ENCODE data around the gene SEMA7A. TPM values are rescaled to one million over a fixed set of nuclear protein-coding genes. Genes with fewer than 3 reads are reported as not detected.

The SEMA7A gene
- total and polyA plus RNA-seq, 2 of the 4 experiments (the other 2 are of a cell fraction) = 30.5 to 87.3 TPM

DNA sequence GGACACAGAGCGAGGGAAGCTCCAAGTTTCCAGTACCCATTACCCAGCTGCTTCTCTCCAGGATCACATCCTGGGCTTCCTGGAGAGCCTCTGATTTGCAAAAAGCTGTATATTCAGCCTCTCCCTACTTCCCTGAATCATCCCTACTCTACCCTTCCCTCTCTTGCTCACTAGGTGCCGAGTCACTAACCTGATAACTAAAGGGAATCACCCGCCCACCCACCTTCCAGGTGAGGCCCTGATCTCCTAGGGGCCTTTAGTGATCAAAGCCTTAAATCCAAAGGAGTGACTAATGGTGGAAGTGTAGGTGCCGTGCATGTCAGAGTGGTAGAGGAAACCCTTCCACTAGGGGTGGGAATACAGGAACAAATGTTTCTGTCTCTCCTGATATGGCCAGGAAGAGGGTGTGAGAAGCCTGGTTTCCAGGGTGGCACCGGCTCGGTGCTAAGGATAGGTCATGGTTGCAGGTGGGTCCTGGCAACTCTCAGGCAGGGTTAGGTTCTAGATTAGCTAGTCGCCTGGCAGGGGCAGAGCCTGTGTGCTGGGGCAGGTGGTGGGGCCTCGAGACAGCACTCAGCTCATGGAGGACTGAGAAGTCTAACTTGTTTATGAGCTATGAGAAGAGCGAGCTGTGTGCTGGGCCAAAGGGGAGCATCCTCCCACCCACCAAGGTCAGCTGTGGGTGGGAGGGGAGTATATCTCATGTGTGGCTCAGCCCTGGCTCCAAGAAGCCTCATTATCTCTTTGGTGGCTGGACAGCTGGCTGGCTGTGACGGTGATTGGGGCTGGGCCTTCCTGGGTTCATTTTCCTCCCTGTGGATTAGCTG lies 10.1 kb downstream of the SEMA7A start:
- H2AK5ac ChIP-seq (ENCODE audit: low read depth, low read length) = peak overlapping the region; percentile 88
- peak overlapping the region; percentile 50 for H3K14ac ChIP-seq (replicated peaks; ENCODE audit: low read depth, low read length)
- H3K27me3 ChIP-seq (ENCODE audit: control insufficient read depth, insufficient read depth, low read length) = no peaks in the 10 kb centered on the region
- H3K18ac ChIP-seq (ENCODE audit: low read depth, low read length) = peak overlapping the region; percentile 82
- POLR2A ChIA-PET (ENCODE audit: unreplicated experiment) = no interaction called here
- H3K4me2 ChIP-seq (ENCODE audit: low read depth, low read length) = peak overlapping the region; percentile 19; the same call in 1 of the 2 replicates
- WGBS, 2 experiments (ENCODE audit: extremely low coverage in 2 of 2, insufficient read length in 1 of 2) = 76% methylated on average over 3 of the region's 10 CpGs; no CpG with 5 or more reads in 1 of the 2 experiments
- peaks cover 54% of the 10 kb centered on the region for H3K9me1 ChIP-seq (ENCODE audit: insufficient read depth, low read length)
- H3K4ac ChIP-seq (ENCODE audit: low read depth, low read length) = peak overlapping the region; percentile 91
- peak overlapping the region; percentile 55 for H2AFZ ChIP-seq (replicated peaks; ENCODE audit: low read length, poor library complexity)
- peak overlapping the region; percentile 45 for H2BK20ac ChIP-seq (ENCODE audit: low read depth, low read length)
- H3K27ac ChIP-seq (ENCODE audit: insufficient read depth, low read length) = peak overlapping the region; percentile 73
- intact Hi-C loops (cut with micrococcal nuclease) (loop anchor here (2.0 kb wide), 1 partner anchor 17 kb away; no protein-coding TSS in a partner anchor), dilution Hi-C loops (cut with HindIII; ENCODE audit: low sequenced_read_pairs, unreplicated experiment) (no loop called here), in situ Hi-C loops (cut with MboI; ENCODE audit: low sequenced_read_pairs) (no loop called here)
- peak overlapping the region; percentile 95 for H2BK5ac ChIP-seq (ENCODE audit: low read depth, low read length, poor library complexity, severe bottlenecking)
- no peak overlapping the region for H3K56ac ChIP-seq (ENCODE audit: extremely low read depth, insufficient read depth, low read length)
- H3K4me1 ChIP-seq (ENCODE audit: control insufficient read depth, insufficient read depth, low read length) = peaks cover 45% of the 10 kb centered on the region
- peaks cover 18 to 94% of the 10 kb centered on the region in 2 experiments; a peak in 3 of 4 replicates for H3K79me1 ChIP-seq (ENCODE audit: low read depth in 1 of 2, low read length in 2 of 2)
- H4K5ac ChIP-seq (ENCODE audit: low read depth, low read length) = peak overlapping the region; percentile 75
- H3K23ac ChIP-seq (ENCODE audit: low read depth, low read length) = peak overlapping the region; percentile 43; the same call in 1 of the 2 replicates
- H2BK120ac ChIP-seq (ENCODE audit: low read depth, low read length) = peak overlapping the region; percentile 82
- H4K8ac ChIP-seq (ENCODE audit: low read depth in 2 of 2, low read length in 2 of 2) = peak overlapping the region; percentile 34 to 64
- H4K20me1 ChIP-seq (ENCODE audit: insufficient read depth, low read length) = peaks cover 15% of the 10 kb centered on the region
- BruUV-seq (replicated peaks) = no TSS peak
- no peak overlapping the region for H3K4me3 ChIP-seq (ENCODE audit: insufficient read depth, low read depth, low read length)
- no peaks in the 10 kb centered on the region for H3K9me3 ChIP-seq (ENCODE audit: control insufficient read depth, insufficient read depth, low read length)
- DNase-seq (no peak), ATAC-seq (ENCODE audit: low read depth) (no peak)
- H3K9ac ChIP-seq (ENCODE audit: low read depth, low read length) = no peak overlapping the region
- H2AK9ac ChIP-seq (replicated peaks; ENCODE audit: low read depth, low read length, poor library complexity) = peak overlapping the region; percentile 93
- H3K36me3 ChIP-seq (ENCODE audit: control insufficient read depth, insufficient read depth, low read length) = no peaks in the 10 kb centered on the region
- CTCF ChIA-PET = no interaction called here
- peak overlapping the region; percentile 90 for H4K91ac ChIP-seq (ENCODE audit: insufficient read depth, low read depth, low read length)
- H2BK15ac ChIP-seq (ENCODE audit: low read depth, low read length) = peak overlapping the region; percentile 88; the same call in 2 of the 3 replicates
- no peak for TF ChIP-seq MAZ (IDR thresholded peaks at IDR 0.05; ENCODE audit: borderline replicate concordance, low read depth, low read length)
- TF ChIP-seq, protein P1, sequence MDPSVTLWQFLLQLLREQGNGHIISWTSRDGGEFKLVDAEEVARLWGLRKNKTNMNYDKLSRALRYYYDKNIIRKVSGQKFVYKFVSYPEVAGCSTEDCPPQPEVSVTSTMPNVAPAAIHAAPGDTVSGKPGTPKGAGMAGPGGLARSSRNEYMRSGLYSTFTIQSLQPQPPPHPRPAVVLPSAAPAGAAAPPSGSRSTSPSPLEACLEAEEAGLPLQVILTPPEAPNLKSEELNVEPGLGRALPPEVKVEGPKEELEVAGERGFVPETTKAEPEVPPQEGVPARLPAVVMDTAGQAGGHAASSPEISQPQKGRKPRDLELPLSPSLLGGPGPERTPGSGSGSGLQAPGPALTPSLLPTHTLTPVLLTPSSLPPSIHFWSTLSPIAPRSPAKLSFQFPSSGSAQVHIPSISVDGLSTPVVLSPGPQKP (IDR thresholded peaks at IDR 0.05; ENCODE audit: borderline replicate concordance, low read depth, low read length) = no peak
- TF ChIP-seq NFE2L2 (IDR thresholded peaks at IDR 0.05; ENCODE audit: low read depth, low read length) = no peak
- TF ChIP-seq, protein P2, sequence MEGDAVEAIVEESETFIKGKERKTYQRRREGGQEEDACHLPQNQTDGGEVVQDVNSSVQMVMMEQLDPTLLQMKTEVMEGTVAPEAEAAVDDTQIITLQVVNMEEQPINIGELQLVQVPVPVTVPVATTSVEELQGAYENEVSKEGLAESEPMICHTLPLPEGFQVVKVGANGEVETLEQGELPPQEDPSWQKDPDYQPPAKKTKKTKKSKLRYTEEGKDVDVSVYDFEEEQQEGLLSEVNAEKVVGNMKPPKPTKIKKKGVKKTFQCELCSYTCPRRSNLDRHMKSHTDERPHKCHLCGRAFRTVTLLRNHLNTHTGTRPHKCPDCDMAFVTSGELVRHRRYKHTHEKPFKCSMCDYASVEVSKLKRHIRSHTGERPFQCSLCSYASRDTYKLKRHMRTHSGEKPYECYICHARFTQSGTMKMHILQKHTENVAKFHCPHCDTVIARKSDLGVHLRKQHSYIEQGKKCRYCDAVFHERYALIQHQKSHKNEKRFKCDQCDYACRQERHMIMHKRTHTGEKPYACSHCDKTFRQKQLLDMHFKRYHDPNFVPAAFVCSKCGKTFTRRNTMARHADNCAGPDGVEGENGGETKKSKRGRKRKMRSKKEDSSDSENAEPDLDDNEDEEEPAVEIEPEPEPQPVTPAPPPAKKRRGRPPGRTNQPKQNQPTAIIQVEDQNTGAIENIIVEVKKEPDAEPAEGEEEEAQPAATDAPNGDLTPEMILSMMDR (conservative IDR thresholded peaks at IDR 0.05; ENCODE audit: low read depth, low read length) = no peak
- no peak for TF ChIP-seq CEBPB (IDR thresholded peaks at IDR 0.05; ENCODE audit: low read depth, low read length)
- no peak for TF ChIP-seq RAD21 (IDR thresholded peaks at IDR 0.05; ENCODE audit: low read length)
- TF ChIP-seq MAFK (IDR thresholded peaks at IDR 0.05; ENCODE audit: low read depth, low read length) = no peak
- no peak for TF ChIP-seq MXI1 (IDR thresholded peaks at IDR 0.05; ENCODE audit: borderline replicate concordance, low read depth, low read length)
- TF ChIP-seq POLR2A (IDR thresholded peaks at IDR 0.05; ENCODE audit: low read depth, low read length) = no peak
- TF ChIP-seq SMC3 (IDR thresholded peaks at IDR 0.05; ENCODE audit: low read depth, low read length) = no peak
- TF ChIP-seq RCOR1 (IDR thresholded peaks at IDR 0.05; ENCODE audit: insufficient replicate concordance, low read length) = no peak
- TF ChIP-seq, protein P3, sequence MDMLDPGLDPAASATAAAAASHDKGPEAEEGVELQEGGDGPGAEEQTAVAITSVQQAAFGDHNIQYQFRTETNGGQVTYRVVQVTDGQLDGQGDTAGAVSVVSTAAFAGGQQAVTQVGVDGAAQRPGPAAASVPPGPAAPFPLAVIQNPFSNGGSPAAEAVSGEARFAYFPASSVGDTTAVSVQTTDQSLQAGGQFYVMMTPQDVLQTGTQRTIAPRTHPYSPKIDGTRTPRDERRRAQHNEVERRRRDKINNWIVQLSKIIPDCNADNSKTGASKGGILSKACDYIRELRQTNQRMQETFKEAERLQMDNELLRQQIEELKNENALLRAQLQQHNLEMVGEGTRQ (IDR thresholded peaks at IDR 0.05; ENCODE audit: low read depth, low read length) = no peak
- no peak for TF ChIP-seq BHLHE40 (IDR thresholded peaks at IDR 0.05; ENCODE audit: low read depth, low read length)
- TF ChIP-seq CHD1 (IDR thresholded peaks at IDR 0.05; ENCODE audit: low read depth, low read length) = no peak
